HuH-7.5 (cell line): ENCODE results near the gene THEM5.

Experiments
- DNase-seq: peaks from one replicate; pipeline ENCODE4 v3.0.0; 2011; ENCODE audit warnings: low spot score

The THEM5 gene

DNA sequence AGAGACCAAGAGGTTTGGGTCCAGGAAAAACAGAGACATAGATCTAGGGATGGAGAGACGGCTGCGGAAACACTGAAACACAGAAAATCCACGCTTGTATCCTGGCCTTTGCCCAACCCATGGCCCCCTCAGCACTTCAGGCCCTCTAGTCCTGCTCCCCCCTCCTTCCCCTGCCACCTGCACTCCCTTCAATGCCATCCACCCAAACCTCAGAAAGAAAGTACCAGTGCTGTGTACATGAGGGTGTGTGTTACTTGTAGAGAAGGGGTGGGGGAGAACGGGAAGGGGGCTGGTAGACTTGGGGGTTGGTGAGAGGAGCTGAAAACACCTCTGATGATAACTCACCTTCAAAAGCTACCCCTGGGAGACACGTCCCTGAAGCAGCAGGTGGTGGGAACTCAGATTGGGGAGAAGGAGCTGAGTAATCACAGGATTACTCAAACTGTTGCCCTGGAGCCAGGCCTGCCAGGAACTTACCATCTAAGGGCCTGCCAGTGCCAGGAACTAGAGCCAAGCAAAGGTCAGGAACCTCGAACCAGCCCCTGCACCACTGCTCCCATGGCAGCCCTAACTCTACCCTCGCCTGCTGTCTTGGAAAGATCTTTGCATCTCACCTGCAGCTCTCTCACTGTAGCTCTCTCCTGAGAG, 33.4 kb downstream of the THEM5 start:
- no peak for DNase-seq

DNA sequence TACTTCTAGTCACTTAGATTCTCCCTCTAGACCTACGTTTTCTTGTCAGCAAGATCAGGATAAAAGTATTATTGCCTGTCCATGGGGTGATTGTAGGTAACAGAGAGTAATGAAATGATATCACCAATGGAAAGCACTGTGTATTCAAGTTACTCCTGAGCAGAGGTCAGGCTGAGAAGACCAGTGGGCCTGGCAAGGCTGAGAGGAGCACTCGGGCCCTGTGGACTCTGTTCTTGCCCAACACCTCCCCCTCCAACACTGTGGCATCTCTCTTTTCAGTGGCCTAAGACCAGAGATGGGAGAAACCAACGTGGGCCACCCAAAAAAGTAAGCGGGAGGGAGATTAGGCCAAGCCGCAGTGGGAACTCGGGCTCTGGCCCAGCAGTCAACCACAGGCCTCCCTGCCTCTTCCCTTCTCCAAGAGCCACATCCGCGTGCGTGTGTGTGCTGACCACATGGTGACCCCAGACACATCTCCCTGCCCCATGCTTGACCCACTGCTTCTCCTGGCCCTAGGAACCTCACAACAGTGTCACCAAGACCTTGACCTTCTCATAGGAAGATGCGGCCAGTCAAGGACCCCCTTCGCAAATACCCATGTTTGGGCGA, 34.2 kb downstream of the THEM5 start:
- DNase-seq, result no peak

DNA sequence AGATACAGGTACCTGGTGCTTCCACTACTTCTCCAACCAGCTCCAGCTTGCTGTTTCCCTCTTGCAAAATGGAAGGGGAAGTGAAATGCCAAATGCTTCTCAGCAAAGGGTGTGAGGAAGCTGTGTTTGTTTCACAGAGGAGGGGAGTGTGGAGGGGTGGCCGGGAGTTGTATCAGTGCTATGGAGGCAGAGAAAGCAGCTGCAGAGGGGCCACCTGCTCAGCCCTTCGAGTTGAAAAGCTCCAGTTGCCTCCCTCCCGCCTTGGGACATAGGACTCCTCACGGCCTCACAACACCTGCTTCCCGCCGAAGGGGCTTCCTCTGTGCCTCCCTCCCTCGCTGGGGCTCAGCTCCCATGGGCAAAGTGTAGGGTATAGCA, 36.2 kb downstream of the THEM5 start:
- DNase-seq, result no peak

DNA sequence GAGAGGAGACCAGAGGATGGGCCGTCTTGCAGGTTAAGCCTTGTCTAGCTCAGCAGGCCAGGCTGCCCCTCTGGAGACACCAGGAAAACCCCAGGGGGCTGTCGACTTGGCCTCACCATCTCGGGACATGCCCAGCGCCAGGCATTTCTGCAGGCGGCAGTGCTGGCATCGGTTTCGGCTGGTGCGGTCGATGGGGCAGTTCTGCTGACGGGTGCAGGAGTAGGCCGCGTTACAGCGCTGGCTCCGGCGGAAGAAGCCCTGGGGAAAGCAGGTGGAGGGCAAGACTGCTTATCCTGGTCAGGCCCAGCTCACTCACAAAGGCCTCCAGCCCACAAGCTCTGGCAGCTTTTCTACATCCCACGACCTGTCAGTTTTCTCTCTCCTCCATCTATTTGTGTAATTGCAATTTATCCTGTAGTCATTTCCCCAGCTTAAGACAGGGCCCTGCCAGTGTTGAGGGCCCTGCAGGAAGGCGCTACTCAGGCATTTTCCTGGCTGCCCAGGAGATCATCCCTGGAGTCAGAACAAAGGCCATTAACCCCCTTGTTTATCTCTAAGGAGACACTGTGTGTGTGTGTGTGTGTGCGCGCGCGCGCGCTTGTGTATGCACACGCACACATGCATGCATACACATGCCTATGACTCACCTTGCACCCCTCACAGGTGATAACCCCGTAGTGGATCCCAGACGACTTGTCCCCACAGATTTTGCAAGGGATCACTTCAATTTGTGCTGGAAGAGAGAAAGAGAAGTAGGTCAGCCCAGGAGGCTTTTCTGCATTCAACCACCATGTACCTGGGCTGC, 36.8 kb downstream of the THEM5 start:
- no peak for DNase-seq

DNA sequence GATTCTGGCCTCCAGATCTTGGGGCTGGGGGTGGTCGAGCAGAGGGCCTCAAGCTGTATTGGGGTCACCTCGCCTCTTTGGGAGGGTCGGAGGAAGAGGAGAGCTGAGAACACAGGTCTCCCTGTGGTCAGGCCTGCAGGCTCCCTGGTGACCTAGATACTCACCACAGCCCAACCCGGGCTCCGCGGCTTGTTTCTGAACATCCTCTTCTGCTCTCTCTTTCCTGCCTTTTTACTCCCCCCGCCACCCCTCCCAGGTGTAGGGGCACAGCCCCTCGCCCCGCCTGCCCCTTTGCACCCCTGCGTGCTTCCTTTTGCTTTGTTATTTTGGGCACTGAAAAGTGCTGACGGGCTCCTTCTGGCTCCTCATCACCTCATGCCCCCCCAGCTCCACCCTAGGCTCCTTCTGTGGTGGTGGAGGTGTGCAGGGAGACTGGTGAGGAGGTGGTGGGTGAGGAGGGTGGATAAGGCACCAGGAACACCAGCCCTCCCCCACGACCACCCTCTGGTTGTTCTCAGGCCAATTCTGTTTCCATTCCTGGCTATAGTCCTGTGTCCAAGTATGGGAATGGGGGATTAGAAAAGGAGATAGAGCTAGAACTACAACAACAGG, 37.7 kb downstream of the THEM5 start:
- no peak for DNase-seq

DNA sequence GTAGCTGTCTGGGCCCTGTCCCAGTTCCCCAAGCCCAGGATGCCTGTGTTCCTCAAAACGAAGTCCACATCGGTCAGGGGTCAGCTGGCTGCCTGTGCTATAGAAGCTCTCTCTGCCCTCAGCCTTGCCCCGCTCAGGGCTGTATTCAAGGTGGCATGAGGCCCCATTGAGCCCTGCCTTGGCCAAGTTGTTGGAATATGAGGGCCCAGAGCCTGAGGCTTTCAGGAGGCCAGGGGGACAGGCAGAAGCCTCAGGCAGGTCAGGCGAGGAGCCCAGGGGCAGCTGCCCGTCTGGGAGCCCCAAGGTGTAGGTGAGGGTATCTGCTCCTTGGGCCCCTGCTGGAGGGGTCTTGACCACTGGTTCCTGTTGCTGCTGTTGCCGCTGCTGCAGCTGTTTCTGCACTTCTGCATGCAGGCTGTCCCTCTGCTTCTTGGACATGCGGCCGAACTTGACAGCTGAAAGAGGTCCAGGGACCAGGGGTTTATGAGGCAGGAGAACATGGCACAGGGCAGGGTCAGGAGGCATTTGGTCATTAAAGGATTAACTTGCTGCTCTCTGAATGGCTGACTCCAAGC, 38.5 kb downstream of the THEM5 start:
- DNase-seq, result no peak

DNA sequence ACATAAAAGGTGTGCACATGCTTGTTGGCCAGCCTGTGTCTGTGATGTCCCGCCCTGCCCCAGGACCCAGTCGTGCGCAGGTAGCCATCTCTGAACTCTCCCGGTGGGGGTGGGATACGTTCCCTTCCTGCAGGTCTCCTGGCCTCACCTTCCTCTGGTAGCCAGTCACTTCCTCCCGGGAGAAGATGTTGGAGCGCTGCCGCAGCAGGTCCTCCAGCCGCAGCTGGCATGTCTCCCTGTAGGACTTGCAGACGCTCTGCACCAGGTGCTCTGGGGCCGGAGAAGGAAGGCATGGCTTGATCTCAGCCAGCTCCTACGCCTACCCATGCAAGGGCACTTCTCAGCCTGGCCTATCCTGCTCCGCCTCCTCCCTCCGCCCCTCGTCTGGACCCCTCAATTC, 39.1 kb downstream of the THEM5 start:
- DNase-seq, result no peak

DNA sequence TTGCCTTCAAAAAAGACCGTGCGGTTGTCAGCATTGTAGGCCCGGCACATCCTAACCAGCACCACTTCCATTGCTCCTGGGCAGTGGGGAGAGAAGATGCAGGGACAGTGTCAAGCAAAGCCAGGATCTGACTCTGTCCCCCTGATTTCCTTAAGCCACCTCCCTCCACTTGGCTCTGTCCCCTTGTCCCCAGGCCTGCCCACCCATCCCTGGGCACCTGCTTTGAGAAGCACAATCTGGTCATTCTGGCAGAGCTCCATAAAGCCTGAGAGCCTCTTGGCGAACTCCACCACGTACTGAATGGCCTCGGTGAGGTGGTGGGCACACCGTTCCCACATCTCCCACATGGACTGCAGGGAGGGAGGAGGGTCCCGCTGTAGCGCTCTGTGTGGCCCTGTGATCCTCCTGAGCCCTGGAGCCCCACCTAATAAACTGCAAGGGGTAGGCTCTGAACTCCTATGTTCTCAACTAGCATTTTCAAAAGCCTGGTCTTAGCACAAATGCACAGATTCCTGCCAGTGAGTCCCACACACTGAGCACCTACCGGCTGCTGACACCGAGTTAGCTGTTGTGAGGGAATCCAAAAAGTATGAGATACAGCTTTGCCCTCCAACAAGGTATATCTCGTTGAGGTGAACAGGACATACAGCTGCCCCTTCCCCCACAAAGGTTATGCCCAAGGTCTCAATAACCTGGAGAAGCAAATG, 40.1 kb downstream of the THEM5 start:
- no peak for DNase-seq

DNA sequence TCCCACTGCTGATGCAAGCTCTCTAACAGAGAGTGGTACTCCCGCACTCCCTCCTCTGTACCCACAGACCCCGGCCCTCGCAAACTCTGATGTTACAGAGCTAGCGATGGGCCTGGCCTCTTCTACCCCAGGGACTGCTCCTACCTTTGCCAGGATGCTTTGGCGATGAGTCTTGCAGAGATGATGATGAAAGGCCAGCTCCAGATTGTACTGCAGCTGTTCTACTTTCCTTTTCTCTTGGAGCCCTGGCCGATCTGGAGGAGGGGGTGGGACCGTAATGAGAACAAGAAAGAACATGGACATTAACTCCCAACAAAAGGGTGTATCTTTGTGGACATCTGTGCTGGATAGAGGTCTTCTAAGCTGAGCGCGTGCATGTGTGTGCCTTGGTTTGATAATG, 42.3 kb downstream of the THEM5 start:
- no peak for DNase-seq

DNA sequence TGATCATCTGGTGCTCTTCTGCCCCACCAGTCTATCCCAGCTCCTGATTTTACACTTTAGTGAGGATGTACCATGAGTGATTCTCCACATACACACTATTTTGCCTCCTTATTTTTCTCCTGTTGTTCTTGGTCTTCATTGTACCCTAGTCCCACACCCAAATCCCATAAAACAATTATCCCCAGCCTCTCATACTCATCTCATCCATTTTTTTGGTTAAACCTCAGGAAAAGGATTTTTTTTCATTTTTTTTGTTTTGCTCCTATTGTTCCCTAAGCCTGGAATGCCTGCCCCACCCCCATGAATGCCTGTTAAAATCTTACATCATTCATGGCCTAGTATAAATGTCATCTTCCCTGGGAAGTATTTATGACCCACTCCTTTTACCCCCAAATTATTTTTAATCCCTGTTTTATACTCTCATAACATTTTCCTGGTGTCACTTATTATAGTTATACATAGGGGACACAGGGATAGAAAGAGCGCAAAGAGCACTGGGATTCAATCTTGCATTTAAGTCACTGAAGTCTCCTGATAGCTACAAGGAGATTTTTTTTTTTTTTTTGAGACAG, 43.4 kb downstream of the THEM5 start:
- DNase-seq, result no peak

DNA sequence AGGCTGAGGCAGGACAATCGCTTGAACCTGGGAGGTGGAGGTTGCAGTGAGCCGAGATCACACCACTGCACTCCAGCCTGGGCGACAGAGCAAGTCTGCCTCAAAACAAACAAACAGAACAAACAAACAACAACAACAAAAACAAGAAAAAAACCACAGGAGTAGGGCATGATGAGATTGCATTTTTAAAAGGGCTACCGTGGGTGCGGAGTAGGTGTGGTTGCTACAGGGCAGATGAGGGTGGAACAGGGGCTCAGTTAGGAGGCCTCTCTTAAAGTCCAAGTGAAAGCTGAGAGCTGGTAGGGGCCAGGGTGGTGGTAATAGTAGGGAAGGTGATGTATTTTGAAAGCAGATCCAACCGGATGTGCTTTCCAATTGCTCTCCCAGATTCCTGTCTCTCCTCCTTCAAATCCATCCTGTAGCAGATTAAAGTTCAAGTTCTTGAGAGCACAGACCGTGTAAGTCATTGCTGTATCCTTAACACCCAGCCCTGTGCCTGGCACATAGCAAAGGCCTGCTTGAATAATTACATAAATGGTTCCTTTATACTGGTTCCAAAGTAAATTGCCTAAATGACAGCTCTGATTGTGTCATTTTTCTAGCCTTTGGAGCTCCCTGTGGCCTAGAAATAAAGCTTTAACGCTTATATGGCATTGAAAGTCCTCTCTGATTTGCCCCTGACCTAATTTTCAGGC, 44.1 kb downstream of the THEM5 start:
- no peak for DNase-seq

DNA sequence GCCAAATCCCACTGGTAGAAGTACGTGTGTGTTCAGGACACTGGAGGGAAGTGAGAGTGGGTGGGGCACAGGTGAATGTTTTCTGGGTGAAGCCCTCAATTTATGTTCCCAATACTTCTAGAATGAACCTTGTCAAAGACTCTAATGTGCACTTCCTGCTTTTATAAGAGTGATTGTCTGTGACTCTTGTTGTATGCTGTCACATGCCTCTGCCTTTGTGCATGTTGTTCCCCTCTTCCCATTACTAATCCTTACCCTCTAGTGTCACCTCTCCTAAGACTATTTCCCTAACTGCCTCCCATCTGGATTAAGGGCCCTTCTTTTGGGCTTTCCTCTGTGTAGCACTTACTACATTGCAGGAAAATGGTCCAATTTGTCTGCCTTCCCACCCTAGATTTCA, 45.7 kb downstream of the THEM5 start:
- DNase-seq, result no peak

DNA sequence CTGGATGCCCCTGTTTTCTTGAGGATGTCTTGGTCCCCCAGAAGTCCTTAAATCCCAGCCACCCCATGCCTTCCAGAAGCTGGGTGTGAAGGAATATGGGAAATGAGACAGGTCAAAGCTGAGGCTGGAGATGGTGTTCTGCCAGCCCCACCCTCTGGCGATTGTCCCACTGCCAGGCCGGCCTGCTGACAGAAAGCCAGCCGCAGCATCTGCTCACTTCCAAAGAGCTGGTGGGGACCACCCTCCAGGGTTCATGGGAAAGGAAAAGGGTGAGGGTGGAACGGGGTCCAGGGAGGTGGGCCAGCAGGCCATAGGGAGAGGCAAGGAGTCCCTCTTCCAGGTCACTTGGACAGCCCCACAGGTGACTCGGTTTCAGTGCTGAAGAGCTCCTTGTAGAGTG, 46.4 kb downstream of the THEM5 start:
- DNase-seq, result no peak

DNA sequence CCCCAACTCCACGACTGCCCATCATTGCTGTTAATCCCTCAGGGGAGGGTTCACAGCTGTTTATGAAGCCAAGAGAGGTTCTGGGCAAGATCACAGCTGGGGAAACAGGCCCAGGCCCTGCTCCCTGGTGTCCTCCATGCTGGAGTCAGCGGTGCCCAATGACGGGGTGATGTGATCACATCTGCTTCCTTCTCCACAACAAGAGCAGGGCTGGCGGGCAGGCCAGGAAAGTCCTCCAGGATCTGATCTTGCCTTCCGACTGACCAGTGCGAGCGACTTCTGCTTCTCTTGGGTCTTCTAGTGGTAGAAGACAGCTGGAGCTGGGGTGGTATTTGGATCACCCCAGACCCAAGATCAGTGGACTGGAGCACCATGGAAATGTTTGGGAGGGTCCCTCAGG, 47.3 kb downstream of the THEM5 start:
- no peak for DNase-seq

DNA sequence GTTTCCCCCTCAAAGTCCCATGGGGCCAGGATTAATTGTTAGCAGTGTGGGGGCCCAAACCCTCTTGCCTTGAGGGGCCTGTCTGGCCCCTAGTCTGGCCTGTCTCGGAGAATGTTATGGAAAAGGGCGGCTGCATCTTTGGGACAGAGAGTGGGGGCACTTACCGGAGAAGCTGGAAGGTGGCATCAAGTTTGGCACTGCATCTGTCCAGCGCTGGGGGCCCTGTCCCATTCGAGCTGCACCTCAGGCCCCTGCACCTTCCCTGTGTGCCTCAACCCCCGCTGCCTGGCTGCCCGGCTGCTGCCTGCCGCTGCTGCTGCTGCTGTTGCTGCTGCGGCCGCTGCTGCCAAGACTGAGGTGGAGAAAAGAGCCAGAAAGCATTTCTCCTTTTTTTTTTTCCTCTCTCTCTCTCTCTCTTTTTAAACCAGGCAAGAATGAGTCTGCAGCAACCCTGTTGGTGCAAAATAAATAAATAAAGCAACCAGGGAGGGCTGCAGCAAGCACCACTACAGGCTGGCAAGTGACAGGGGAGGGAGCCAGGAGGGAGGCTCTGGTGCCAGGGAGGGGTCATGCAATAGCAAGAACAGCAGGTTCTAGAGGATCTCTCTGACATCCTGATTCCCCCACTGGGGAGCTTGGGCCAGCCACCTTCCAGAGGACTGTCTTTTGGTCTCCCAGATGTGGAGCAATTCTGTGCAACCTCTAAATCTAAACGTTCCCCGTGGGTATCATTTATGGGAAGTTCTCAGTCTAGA, 48.3 kb downstream of the THEM5 start, which contains the start of gene LINGO4:
Gene LINGO4 (minus strand): TSS at position 354 of the 755 bp plus-strand sequence. CDS start 2,715 bp downstream, outside the sequence.
- no peak for DNase-seq

DNA sequence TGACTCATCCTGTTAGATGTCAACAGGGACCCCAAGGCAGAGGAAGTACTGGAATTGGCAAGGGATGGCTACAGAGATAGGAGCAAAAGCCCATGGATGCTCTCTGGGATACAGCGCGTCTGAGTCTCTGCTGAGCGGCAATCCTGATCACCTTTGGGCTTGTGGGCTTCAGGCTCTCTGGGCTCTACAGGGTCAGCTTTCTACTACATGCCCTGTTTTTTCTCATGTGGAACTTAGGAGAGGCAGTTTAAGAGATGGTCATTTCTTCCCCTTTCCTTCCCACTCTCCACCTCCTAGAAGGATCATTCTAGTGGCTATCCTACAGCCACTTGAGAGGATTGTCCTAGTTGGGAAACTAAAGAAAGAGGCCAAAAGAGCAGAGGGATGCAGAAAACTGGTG, 49.6 kb downstream of the THEM5 start:
- no peak for DNase-seq

DNA sequence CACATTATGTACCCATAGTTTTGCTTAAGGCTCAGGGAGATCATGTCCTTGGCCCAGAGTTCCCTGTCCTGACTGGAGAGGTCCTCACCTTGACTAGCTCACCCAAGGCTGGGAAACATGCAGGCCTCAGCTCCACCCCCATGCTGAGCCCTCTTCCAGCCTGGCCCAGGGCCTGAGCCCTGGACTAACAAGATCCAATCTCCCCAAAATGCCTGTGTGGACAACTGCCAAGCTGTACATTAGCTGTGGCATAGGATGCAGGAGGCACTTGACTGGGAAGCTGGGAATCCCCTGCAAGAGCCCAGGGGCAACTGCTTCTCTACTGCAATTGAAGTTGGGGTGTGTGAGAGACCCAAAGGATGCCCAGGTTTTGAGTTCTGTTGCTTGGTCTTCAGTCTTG, 50.3 kb downstream of the THEM5 start:
- DNase-seq, result no peak

DNA sequence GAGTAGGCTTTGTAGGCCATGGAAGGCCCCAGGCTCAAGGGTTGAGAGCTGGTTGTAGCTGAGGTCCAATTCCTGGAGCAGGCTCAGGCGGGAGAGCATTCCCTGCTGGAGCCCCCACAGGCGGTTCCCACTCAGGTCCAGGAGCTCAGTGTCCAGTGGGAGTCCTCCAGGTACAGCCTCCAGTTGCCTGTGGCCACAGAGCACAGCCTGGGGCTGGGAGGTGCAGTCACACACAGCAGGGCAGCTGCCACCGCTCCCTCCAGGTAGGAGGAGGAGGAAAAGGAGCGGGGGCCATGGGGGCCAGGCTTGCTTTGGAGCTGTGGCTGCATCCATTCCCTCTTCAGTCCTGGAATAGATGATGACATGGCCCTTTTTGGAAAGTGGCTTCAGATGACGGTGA, 51.1 kb downstream of the THEM5 start:
- no peak for DNase-seq

DNA sequence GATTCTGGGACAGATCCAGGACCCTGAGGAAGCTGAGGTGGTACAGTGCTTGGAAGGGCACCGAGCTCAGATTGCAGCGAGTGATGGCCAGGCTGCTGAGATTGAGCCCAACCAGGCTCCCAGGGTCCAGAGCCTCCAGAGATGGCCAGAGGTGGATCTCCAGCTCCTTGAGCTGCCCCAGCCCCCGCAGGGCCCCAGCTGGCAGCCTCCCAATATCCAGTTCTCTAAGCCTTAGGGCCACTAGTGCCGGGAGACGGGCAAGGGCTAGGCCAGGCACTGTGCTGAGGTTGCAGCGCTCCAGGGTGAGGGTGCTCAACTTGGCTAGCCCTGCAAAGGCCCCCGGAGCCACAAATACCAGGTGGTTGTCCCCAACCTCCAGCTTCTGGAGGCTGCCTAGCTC, 51.7 kb downstream of the THEM5 start:
- no peak for DNase-seq

DNA sequence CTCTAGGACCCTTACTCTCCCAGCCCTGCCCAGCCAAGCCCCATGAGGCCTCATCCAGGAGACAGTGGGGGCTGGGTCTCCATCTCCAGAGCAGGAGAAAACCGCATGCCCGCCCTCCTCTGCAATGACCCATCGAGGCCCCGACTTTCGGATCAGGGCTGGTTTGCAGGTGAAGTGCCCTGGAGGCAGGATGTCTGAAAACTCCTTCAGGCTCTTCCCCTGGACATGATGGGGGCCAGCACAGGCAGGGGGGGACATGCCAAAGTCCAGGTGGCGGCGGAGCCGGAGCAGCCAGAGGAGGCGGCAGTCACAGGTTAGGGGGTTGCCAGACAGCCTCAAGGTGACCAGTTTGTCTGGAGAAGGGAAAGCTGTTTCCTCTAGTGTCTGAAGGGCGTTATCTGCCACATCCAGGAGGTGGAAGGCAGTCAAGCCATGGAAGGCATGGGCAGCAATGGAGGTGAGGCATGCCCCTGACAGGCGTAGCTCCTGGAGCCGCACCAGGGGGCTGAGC, 52.1 kb downstream of the THEM5 start:
- no peak for DNase-seq
